Calu3 (cell line): ENCODE results near the gene SCAMP2. TPM values are rescaled to one million over a fixed set of nuclear protein-coding genes. Genes with fewer than 3 reads are reported as not detected.
A peak's percentile ranks its signal among the peaks of the same experiment; 100 is the strongest.

Experiments
- BruUV-seq: library from RNA; stranded (reverse); fragments of 400-500 nt; replicated peaks from 2 replicates; lab custom pipeline; 2021; lab: Mats Ljungman, UMichigan
- CTCF ChIA-PET: fragments of 300-600 bp; sonication (Branson Sonifier 250); formaldehyde crosslinking; loops from one replicate; lab custom pipeline; 2022; ENCODE audit warnings: antibody characterized with exemption; lab: Charles Lee
- DNase-seq: peaks from one replicate; pipeline ENCODE4 v3.0.0; 2022
- H3K27ac Mint-ChIP-seq: one replicate; pipeline ENCODE4 v1.8.0; 2022; ENCODE audit warnings: mixed read lengths; ENCODE audit not compliant: unreplicated experiment
- H3K27me3 Mint-ChIP-seq: one replicate; pipeline ENCODE4 v1.8.0; 2022; ENCODE audit warnings: mixed read lengths; ENCODE audit not compliant: unreplicated experiment
- H3K36me3 Mint-ChIP-seq: one replicate; pipeline ENCODE4 v1.8.0; 2022; ENCODE audit warnings: mild to moderate bottlenecking, moderate library complexity, mixed read lengths; ENCODE audit not compliant: insufficient read depth, unreplicated experiment
- H3K4me1 Mint-ChIP-seq: one replicate; pipeline ENCODE4 v1.8.0; 2022; ENCODE audit warnings: mild to moderate bottlenecking, low read depth, mixed read lengths; ENCODE audit not compliant: unreplicated experiment
- H3K4me3 Mint-ChIP-seq: one replicate; pipeline ENCODE4 v1.8.0; 2022; ENCODE audit warnings: mild to moderate bottlenecking, low read depth, moderate library complexity, mixed read lengths; ENCODE audit not compliant: unreplicated experiment
- H3K9me3 Mint-ChIP-seq: one replicate; pipeline ENCODE4 v1.8.0; 2022; ENCODE audit warnings: low read depth, mixed read lengths; ENCODE audit not compliant: unreplicated experiment
- CTCF ChIP-seq: fragments of 200-600 bp; IDR thresholded peaks from one replicate; pipeline ENCODE4 v1.8.0; 2022; ENCODE audit warnings: antibody characterized with exemption; ENCODE audit not compliant: unreplicated experiment
- intact Hi-C: fragments of 100-400 bp; cut with micrococcal nuclease; formaldehyde crosslinking; loops from one replicate; pipeline ENCODE4 v1.10.0; 2022; ENCODE audit not compliant: unreplicated experiment
- total RNA-seq: library from RNA; stranded (reverse); gene quantifications from 2 replicates; pipeline ENCODE4 v1.2.3, GENCODE V29; 2022

SCAMP2 gene
- total RNA-seq, 1 experiment from 2014 or later: 114 TPM

DNA sequence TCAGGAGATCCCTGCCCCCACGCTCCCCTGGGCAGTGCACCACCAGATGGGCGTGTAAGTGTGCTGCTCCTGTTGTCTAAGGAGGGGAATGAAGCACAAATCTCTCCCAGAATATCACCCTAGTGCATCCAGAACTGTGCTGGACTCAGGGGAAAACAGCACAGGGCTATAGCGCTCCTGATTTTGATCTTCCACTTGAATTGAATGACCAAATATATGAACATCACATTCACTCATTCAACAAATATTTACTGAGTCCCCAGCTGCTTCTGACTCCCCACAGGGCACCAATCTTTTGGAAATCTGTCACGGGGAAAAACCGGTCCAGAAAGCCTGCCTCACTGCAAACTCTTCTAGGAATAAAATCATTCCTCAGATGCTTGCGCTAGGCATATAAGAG is 44.3 kb downstream of the SCAMP2 start:
- Mint-ChIP-seq H3K36me3 (no peaks in the 10 kb centered on the region), H3K27ac (no peak overlapping the region), H3K9me3 (no peaks in the 10 kb centered on the region), H3K4me3 (no peak overlapping the region), H3K27me3 (peaks cover 69% of the 10 kb centered on the region), H3K4me1 (peaks cover 8% of the 10 kb centered on the region)
- BruUV-seq: no TSS peak
- intact Hi-C loops: no loop called here
- CTCF ChIA-PET: no interaction called here
- TF ChIP-seq CTCF: no peak
- no peak for DNase-seq

GRCh38 chr15:74827614-74828013 is 45.6 kb downstream of the SCAMP2 start:
- BruUV-seq: no TSS peak
- Mint-ChIP-seq H3K4me1 (peaks cover 3% of the 10 kb centered on the region), H3K9me3 (no peaks in the 10 kb centered on the region), H3K27me3 (peaks cover 81% of the 10 kb centered on the region), H3K36me3 (no peaks in the 10 kb centered on the region), H3K4me3 (no peak overlapping the region), H3K27ac (no peak overlapping the region)
- CTCF ChIA-PET: no interaction called here
- DNase-seq: no peak
- intact Hi-C loops: no loop called here
- no peak for TF ChIP-seq CTCF

DNA sequence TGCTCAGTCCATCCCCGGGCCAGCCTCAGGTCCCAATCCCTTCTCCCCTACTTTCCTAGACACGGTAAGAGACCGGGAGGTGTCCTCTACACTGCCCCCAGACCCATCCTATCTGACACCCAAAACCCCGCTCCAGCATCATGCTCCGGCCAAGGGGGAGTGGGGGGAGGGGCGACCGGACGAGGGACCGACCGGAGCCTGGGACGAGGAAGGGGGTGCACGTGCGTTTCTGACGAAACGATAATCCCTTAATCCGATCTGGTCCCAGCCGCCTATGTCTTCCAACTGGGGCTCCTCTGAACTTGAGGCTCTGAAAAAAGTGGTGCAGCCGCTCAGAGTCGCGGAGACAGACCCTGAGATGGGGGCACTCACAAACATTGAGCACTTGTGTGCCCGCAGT is 46.2 kb downstream of the SCAMP2 start:
- intact Hi-C loops: no loop called here
- Mint-ChIP-seq H3K9me3 (no peaks in the 10 kb centered on the region), H3K36me3 (no peaks in the 10 kb centered on the region), H3K4me1 (no peaks in the 10 kb centered on the region), H3K27me3 (peaks cover 83% of the 10 kb centered on the region), H3K4me3 (no peak overlapping the region), H3K27ac (no peak overlapping the region)
- BruUV-seq: no TSS peak
- no peak for TF ChIP-seq CTCF
- CTCF ChIA-PET: no interaction called here
- no peak for DNase-seq

GRCh38 chr15:74826364-74826819 is 46.8 kb downstream of the SCAMP2 start, which contains the start of gene CPLX3:
Gene CPLX3 (plus strand): TSS chr15:74826627. CDS start chr15:74826704, 77 bp downstream.
- no peak within 1 kb of the TSS for H3K4me3 Mint-ChIP-seq
- BruUV-seq: no TSS peak
- TF ChIP-seq CTCF: no peak
- no peaks in the 10 kb centered on the region for H3K36me3 Mint-ChIP-seq
- intact Hi-C loops: no loop called here
- H3K4me1 Mint-ChIP-seq: no peaks in the 10 kb centered on the region
- DNase-seq: peak; percentile 50
- CTCF ChIA-PET: interaction anchor here (0.8 kb wide), 1 partner anchor 27 kb away, joined by 3 read pairs; no protein-coding TSS in a partner anchor
- no peaks in the 10 kb centered on the region for H3K9me3 Mint-ChIP-seq
- H3K27ac Mint-ChIP-seq: no peak within 1 kb of the TSS
- H3K27me3 Mint-ChIP-seq: peaks cover 83% of the 10 kb centered on the region
